Progenitor cell of endocrine pancreas (in vitro differentiated cells): ENCODE measurements around the gene KLF2. TPM values are rescaled to one million over a fixed set of nuclear protein-coding genes. Genes with fewer than 3 reads are reported as not detected.

Experiments
- DNase-seq: peaks from one replicate; pipeline ENCODE4 v3.0.0; 2021; ENCODE audit warnings: low spot score; ENCODE audit not compliant: unreplicated experiment
- H3K27ac Mint-ChIP-seq: 2 replicates; pipeline ENCODE4 v1.8.0; 2021; ENCODE audit warnings: mild to moderate bottlenecking, moderate library complexity, mixed read lengths
- H3K27me3 Mint-ChIP-seq: 2 replicates; pipeline ENCODE4 v1.8.0; 2021; ENCODE audit warnings: mixed read lengths
- H3K36me3 Mint-ChIP-seq: 2 replicates; pipeline ENCODE4 v1.8.0; 2022; ENCODE audit warnings: mixed read lengths; ENCODE audit not compliant: insufficient read depth
- H3K4me1 Mint-ChIP-seq: 2 replicates; pipeline ENCODE4 v1.8.0; 2021; ENCODE audit warnings: low read depth, mixed read lengths
- H3K4me3 Mint-ChIP-seq: 2 replicates; pipeline ENCODE4 v1.8.0; 2021; ENCODE audit warnings: low read depth, mild to moderate bottlenecking, moderate library complexity, mixed read lengths
- H3K9me3 Mint-ChIP-seq: 2 replicates; pipeline ENCODE4 v1.8.0; 2021; ENCODE audit warnings: low read depth, mixed read lengths
- CTCF ChIP-seq: fragments of 200-600 bp; sonication (generic); IDR thresholded peaks from one replicate; pipeline ENCODE4 v1.5.0; 2021; ENCODE audit warnings: antibody characterized with exemption, mild to moderate bottlenecking; ENCODE audit not compliant: unreplicated experiment
- total RNA-seq: library from RNA; stranded (reverse); gene quantifications from 2 replicates; pipeline ENCODE4 v1.2.1, GENCODE V29; 2021

The KLF2 gene
- total RNA-seq, 1 donor from 2014 or later, result 2.7 TPM

GRCh38 chr19:16328824-16329482, 4.3 kb downstream of the KLF2 start:
- H3K27ac Mint-ChIP-seq, result no peak overlapping the region
- H3K27me3 Mint-ChIP-seq, result peaks cover 52% of the 10 kb centered on the region
- DNase-seq, result no peak
- no peak overlapping the region for H3K4me3 Mint-ChIP-seq
- H3K9me3 Mint-ChIP-seq, result no peaks in the 10 kb centered on the region
- H3K36me3 Mint-ChIP-seq, result no peaks in the 10 kb centered on the region
- no peak for TF ChIP-seq CTCF
- H3K4me1 Mint-ChIP-seq, result peaks cover 7% of the 10 kb centered on the region

- Mint-ChIP-seq H3K4me1 (peaks cover 7% of the 10 kb centered on the region), H3K27me3 (peaks cover 55% of the 10 kb centered on the region), H3K27ac (no peak overlapping the region), H3K9me3 (no peaks in the 10 kb centered on the region), H3K4me3 (no peak overlapping the region), H3K36me3 (no peaks in the 10 kb centered on the region)
- DNase-seq, result no peak
- no peak for TF ChIP-seq CTCF
Measured at GRCh38 chr19:16330368-16330801, 5.8 kb downstream of the KLF2 start.

- H3K4me1 Mint-ChIP-seq, result peaks cover 5% of the 10 kb centered on the region
Measured at GRCh38 chr19:16330806-16331690, 6.4 kb downstream of the KLF2 start.

GRCh38 chr19:16333001-16333586, 8.5 kb downstream of the KLF2 start:
- Mint-ChIP-seq H3K4me1 (no peaks in the 10 kb centered on the region), H3K27me3 (peaks cover 34% of the 10 kb centered on the region), H3K4me3 (no peak overlapping the region), H3K36me3 (no peaks in the 10 kb centered on the region), H3K9me3 (no peaks in the 10 kb centered on the region), H3K27ac (no peak overlapping the region)
- no peak for TF ChIP-seq CTCF
- no peak for DNase-seq

More at GRCh38 chr19:16330806-16331690, 6.4 kb downstream of the KLF2 start:
- H3K9me3 Mint-ChIP-seq, result no peaks in the 10 kb centered on the region
- no peaks in the 10 kb centered on the region for H3K36me3 Mint-ChIP-seq
- DNase-seq, result no peak
- H3K27me3 Mint-ChIP-seq, result peaks cover 51% of the 10 kb centered on the region
- TF ChIP-seq CTCF, result no peak
- no peak overlapping the region for H3K4me3 Mint-ChIP-seq
- H3K27ac Mint-ChIP-seq, result no peak overlapping the region

- Mint-ChIP-seq H3K27me3 (peaks cover 21% of the 10 kb centered on the region), H3K4me3 (no peak overlapping the region), H3K9me3 (no peaks in the 10 kb centered on the region), H3K36me3 (no peaks in the 10 kb centered on the region), H3K27ac (no peak overlapping the region), H3K4me1 (no peaks in the 10 kb centered on the region)
- no peak for TF ChIP-seq CTCF
- DNase-seq, result no peak
Measured at GRCh38 chr19:16334411-16334810, 9.8 kb downstream of the KLF2 start.
